Epithelial cell of proximal tubule (primary cell): ENCODE data around the gene RDH13. TPM values are rescaled to one million over a fixed set of nuclear protein-coding genes. Genes with fewer than 3 reads are reported as not detected.
"Not testable (repeated sequence)": the region's sequence is repeated elsewhere in the genome, so short reads cannot be mapped to it uniquely, and the experiment has no call there.

ENCODE experiments used
- DNase-seq: peaks from one replicate; pipeline ENCODE4 v3.0.0-alpha.2; 2011; ENCODE audit warnings: low read depth
- H3K4me3 ChIP-seq: 2 replicates; pipeline ENCODE4 v1.5.1; 2011; ENCODE audit warnings: low read depth, mild to moderate bottlenecking, low read length
- total RNA-seq: library from RNA; depleted of rRNA; stranded (reverse); fragments of >200 nt; gene quantifications from 2 replicates; pipeline ENCODE4 v1.2.3, GENCODE V29; 2015
- TF ChIP-seq, protein P1 (sequence below): conservative IDR thresholded peaks from 2 replicates; pipeline ENCODE4 v1.5.1; 2012; ENCODE audit warnings: low read depth, mild to moderate bottlenecking, low read length

RDH13 gene
- total RNA-seq, 1 donor from 2014 or later, result 13.8 TPM

DNA sequence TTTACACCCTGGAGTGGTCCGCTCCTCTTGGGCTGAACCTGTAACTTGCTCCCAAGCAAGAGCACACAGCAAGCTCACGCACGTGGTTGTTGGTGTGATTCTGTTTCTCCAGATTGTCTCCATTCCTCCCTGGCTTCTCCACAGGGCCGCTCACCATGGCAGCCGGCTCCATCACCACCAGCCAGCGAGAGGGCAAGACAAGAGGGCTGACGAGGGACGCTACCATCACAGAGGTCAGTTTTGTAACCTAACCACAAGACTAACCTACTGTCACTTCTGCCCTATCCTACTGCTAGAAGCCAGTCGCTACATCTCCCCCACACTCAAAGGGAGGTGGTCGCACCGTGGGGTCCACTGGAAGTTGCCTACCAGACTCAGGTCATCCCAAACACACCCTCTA is 20.3 kb downstream of the RDH13 start:
- no peak for DNase-seq
- TF ChIP-seq, protein P1, sequence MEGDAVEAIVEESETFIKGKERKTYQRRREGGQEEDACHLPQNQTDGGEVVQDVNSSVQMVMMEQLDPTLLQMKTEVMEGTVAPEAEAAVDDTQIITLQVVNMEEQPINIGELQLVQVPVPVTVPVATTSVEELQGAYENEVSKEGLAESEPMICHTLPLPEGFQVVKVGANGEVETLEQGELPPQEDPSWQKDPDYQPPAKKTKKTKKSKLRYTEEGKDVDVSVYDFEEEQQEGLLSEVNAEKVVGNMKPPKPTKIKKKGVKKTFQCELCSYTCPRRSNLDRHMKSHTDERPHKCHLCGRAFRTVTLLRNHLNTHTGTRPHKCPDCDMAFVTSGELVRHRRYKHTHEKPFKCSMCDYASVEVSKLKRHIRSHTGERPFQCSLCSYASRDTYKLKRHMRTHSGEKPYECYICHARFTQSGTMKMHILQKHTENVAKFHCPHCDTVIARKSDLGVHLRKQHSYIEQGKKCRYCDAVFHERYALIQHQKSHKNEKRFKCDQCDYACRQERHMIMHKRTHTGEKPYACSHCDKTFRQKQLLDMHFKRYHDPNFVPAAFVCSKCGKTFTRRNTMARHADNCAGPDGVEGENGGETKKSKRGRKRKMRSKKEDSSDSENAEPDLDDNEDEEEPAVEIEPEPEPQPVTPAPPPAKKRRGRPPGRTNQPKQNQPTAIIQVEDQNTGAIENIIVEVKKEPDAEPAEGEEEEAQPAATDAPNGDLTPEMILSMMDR, result no peak
- no peak overlapping the region for H3K4me3 ChIP-seq

DNA sequence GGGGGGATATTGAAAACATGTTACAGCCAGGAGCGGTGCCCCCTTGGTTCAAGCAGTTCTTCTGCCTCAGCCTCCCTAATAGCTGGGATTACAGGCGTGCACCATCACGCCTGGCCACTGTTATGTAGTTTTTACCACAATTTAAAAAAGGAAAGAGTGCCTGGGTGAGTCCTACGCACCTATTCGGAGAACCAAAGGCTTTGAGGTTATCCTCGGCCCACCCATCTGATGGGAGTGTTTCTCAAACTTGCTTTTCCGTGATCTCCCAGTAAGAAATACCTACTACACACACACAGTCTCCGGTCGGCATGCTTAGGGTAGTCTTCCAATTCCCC is 20.6 kb downstream of the RDH13 start:
- no peak overlapping the region for H3K4me3 ChIP-seq
- DNase-seq, result no peak
- TF ChIP-seq, protein P1, result no peak

DNA sequence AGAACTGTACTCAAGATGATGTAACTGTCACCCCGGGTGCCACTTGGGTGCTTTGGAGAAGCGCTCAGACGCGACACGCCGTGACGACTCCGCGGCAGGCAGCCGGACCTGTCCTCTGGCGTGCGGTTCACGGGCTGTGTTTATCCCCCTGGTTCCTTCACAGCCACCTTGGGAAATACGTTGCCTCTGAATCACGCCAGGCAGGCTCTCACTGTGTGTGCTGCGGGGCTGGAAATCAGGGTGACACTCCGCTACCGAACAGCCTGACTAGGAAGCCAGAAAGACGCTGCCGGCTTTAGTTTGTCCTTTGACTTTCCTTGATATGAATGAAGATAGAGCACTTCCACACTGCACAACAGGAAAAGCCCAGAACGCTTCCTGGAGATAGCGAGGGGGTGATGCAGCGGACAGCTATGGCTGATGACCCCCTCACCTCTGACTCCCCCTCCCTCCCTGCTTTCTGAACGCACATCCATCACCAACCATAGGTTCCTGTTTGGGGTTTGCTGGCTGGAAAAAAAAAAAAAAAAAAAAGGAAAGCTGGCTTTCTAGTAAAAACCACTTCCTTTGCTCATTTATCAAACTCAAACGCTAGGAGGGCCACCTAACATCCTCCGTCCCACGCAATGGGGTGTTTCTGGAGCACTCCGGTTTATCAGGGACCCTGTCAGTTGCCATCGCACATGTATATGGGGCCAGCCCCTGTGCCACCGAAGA is 21.2 kb downstream of the RDH13 start:
- H3K4me3 ChIP-seq, result no peak overlapping the region
- DNase-seq, result no peak
- TF ChIP-seq, protein P1, result no peak

DNA sequence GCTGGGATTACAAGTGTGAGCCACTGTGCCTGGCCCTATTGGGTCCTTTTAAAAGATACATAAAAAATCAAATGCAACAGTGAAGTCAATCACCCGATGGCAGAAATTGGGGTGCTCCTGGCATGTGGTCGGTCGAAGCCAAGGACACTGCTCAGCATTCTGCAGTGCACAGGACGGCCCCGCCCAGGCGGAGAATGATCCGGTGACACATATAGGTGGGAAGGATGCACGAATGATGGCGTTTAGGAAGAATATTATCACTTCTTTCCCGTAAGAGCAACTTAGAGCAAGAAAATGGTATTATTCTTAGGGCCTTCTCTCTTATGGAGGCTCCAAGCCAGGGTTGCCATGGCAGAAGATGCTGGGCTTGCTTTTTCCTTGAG is 21.7 kb downstream of the RDH13 start:
- no peak for DNase-seq
- H3K4me3 ChIP-seq, result no peak overlapping the region
- TF ChIP-seq, protein P1, result no peak

DNA sequence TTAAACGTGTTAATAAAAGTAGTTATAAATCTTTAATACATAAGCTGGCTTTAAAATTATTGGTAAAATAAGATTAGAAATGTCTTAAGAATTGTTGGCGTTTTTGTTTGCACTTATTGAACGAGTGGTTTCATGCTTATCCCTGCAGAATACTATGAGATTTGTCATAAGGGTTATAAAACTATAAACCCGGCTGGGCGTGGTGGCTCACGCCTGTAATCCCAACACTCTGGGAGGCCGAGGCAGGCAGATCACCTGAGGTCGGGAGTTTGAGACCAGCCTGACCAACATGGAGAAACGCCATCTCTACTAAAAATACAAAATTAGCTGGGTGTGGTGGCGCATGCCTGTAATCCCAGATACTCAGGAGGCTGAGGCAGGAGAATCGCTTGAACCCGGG is 22.3 kb downstream of the RDH13 start:
- DNase-seq, H3K4me3 ChIP-seq: not testable (repeated sequence)

DNA sequence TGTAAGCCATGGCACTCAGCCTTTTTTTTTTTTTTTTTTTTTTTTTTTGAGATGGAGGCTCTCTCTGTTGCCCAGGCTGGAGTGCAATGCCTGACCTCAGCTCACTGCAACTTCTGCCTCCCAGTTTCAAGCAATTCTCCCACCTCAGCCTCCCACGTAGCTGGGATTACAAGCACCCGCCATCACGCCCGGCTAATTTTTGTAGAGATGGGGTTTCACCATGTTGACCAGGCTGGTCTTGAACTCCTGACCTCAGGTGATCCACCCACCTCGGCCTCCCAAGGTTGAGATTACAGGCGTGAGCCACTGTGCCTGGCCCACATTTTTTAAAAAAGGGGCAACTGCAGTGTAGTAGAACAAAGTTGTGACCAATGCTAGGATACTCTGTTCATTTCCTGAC is 25.3 kb downstream of the RDH13 start:
- not testable (repeated sequence) for DNase-seq, H3K4me3 ChIP-seq

DNA sequence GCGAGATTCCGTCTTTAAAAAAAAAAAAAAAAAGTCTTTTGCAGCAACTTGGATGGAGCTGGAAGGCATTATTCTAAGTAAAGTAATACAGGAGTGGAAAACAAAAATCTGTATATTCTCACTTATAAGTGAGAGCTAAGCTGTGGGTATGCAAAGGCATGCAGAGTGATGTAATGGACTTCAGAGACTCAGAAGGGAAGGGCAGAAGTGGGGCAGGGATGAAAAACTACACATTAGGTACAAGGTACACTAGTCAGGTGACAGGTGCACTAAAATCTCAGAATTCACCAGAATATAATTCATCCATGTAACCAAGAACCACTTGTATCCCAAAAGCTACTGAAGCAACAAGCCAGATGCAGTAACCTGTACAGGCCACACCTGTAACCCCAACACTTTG is 26.9 kb downstream of the RDH13 start:
- TF ChIP-seq, protein P1, result no peak
- DNase-seq, result no peak
- H3K4me3 ChIP-seq, result no peak overlapping the region

DNA sequence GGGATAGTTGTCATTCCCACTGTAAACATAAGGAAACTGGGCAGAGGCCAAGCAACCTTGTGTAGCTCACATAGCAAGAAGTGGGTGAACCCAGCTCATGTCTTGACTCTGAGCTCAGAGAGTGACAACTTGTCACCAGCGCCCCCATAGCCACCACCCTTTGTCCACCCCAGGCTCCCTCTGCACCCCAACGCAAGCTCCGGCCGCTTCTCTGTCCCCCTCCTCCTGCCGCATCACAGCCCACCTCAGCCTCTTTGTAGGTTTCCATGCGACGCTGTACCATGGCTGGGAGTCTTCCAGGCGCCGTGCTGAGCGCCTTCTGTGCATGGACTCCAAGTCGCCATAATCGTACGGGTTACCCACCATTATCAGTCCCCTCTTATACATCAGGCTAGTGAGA is 28.2 kb downstream of the RDH13 start:
- DNase-seq, result no peak
- no peak overlapping the region for H3K4me3 ChIP-seq
- TF ChIP-seq, protein P1, result no peak

DNA sequence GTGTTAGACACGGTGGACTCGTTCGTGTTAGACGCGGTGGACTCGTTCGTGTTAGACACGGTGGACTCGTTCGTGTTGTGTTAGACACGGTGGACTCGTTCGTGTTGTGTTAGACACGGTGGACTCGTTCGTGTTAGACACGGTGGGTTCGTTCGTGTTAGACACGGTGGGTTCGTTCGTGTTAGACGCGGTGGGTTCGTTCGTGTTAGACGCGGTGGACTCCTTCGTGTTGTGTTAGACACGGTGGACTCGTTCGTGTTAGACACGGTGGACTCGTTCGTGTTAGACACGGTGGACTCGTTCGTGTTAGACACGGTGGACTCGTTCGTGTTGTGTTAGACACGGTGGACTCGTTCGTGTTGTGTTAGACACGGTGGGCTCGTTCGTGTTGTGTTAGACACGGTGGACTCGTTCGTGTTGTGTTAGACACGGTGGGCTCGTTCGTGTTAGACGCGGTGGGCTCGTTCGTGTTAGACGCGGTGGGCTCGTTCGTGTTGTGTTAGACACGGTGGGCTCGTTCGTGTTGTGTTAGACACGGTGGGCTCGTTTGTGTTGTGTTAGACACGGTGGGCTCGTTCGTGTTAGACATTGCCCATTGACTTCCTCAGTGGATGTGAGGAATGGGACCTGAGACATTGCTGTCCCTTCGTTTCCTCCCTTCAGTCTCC is 29.8 kb downstream of the RDH13 start:
- not testable (repeated sequence) for H3K4me3 ChIP-seq, DNase-seq
